Neural progenitor cell (in vitro differentiated cells): Measurements from ENCODE around the gene ULK3. TPM values are rescaled to one million over a fixed set of nuclear protein-coding genes. Genes with fewer than 3 reads are reported as not detected.

ENCODE experiments used
- DNase-seq: peaks from one replicate; pipeline ENCODE4 v3.0.0-alpha.2; 2016; ENCODE audit warnings: low spot score
- H2AFZ ChIP-seq: fragments of 200-600 bp; sonication (generic); replicated peaks from 2 replicates; pipeline ENCODE4 v1.6.1; 2016; ENCODE audit warnings: antibody characterized with exemption
- H3F3A ChIP-seq: fragments of 200-600 bp; sonication (generic); 2 replicates; pipeline ENCODE4 v1.6.1; 2016; ENCODE audit warnings: antibody characterized with exemption, low read depth
- H3K27ac ChIP-seq: fragments of 200-600 bp; sonication (generic); 2 replicates; pipeline ENCODE4 v1.5.1; 2016; ENCODE audit warnings: mild to moderate bottlenecking
- H3K27me3 ChIP-seq: fragments of 200-600 bp; sonication (generic); 2 replicates; pipeline ENCODE4 v1.6.1; 2016; ENCODE audit warnings: mild to moderate bottlenecking, moderate library complexity
- H3K36me3 ChIP-seq: fragments of 200-600 bp; sonication (generic); 2 replicates; pipeline ENCODE4 v1.5.1; 2016
- H3K4me1 ChIP-seq: fragments of 200-600 bp; sonication (generic); 2 replicates; pipeline ENCODE4 v1.6.1; 2016; ENCODE audit warnings: mixed run types
- H3K4me2 ChIP-seq: fragments of 200-600 bp; sonication (generic); 2 replicates; pipeline ENCODE4 v1.6.1; 2016
- H3K4me3 ChIP-seq: fragments of 200-600 bp; sonication (generic); 2 replicates; pipeline ENCODE4 v1.5.1; 2016
- H3K79me2 ChIP-seq: fragments of 200-600 bp; sonication (generic); 2 replicates; pipeline ENCODE4 v1.6.1; 2016; ENCODE audit warnings: low read depth
- H3K9ac ChIP-seq: fragments of 200-600 bp; sonication (generic); 2 replicates; pipeline ENCODE4 v1.6.1; 2016
- H3K9me3 ChIP-seq: fragments of 200-600 bp; sonication (generic); 2 replicates; pipeline ENCODE4 v1.5.1; 2016; ENCODE audit warnings: low read depth
- H4K20me1 ChIP-seq: fragments of 200-600 bp; sonication (generic); 2 replicates; pipeline ENCODE4 v1.6.1; 2016; ENCODE audit warnings: low read depth
- H3K27ac Mint-ChIP-seq: 3 replicates; pipeline ENCODE4 v1.8.0; 2021; ENCODE audit warnings: mixed read lengths
- H3K27me3 Mint-ChIP-seq: 2 replicates; pipeline ENCODE4 v1.8.0; 2022; ENCODE audit warnings: low read depth, mild to moderate bottlenecking, inconsistent platforms, moderate library complexity, mixed read lengths; ENCODE audit not compliant: insufficient read depth
- H3K36me3 Mint-ChIP-seq: 3 replicates; pipeline ENCODE4 v1.8.0; 2021; ENCODE audit warnings: mixed read lengths
- H3K4me1 Mint-ChIP-seq: 3 replicates; pipeline ENCODE4 v1.8.0; 2021; ENCODE audit warnings: mixed read lengths
- H3K4me3 Mint-ChIP-seq: 3 replicates; pipeline ENCODE4 v1.8.0; 2021; ENCODE audit warnings: mild to moderate bottlenecking, moderate library complexity, mixed read lengths
- H3K9me3 Mint-ChIP-seq: 3 replicates; pipeline ENCODE4 v1.8.0; 2020; ENCODE audit warnings: mixed read lengths
- EZH2 ChIP-seq: fragments of 200-600 bp; sonication (generic); IDR thresholded peaks from 2 replicates; pipeline ENCODE4 v1.6.1; 2017; ENCODE audit warnings: antibody characterized with exemption, mild to moderate bottlenecking, moderate library complexity
- EZH2phosphoT487 ChIP-seq: fragments of 200-600 bp; sonication (generic); IDR thresholded peaks from 2 replicates; pipeline ENCODE4 v1.6.1; 2017; ENCODE audit warnings: antibody characterized with exemption
- total RNA-seq: library from RNA; depleted of rRNA; stranded (reverse); fragments of >200 nt; gene quantifications from 2 replicates; pipeline ENCODE4 v1.2.3, GENCODE V29; 2015; ENCODE audit warnings: low replicate concordance
- TF ChIP-seq, protein P1 (sequence below): fragments of 200-600 bp; sonication (generic); IDR thresholded peaks from 2 replicates; pipeline ENCODE4 v1.5.1; 2017; ENCODE audit warnings: antibody characterized with exemption, mild to moderate bottlenecking

Gene ULK3
- total RNA-seq, 1 donor from 2014 or later = 22.7 TPM

DNA sequence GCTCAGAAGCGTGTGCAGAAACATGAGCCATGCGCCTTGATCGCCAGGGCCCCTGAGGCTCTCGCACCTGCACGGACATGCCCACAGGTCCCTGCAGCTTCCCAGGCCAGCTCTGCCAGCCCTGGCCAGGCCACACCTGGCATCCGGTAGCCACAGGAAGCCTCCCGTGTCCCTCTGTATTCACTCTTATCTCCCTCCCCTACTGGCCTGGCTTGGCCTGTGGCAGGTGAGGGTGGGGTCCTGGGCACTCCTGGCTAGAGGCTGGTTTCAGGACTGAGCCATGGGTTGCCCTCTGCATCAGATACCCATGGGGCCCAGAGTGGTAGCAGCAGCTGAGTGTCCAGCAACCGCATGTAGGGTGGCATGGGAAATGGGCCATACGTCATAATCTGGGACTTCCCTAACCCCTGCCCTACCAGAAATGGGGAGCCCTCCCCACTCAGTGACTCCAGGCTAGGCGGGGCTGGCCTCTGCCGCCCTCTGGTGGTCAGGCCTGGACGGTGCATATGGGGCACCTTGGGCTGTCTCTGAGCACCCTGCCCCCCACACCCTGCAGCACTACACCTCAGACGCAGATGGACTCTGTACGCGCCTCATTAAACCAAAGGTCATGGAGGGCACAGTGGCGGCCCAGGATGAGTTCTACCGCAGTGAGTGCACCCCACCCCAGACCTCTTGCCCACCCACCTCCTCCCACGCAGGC is 42.9 kb downstream of the ULK3 start:
- H3K4me3 ChIP-seq = no peak overlapping the region
- H3K9me3 ChIP-seq = no peaks in the 10 kb centered on the region
- H3K27me3 ChIP-seq = no peaks in the 10 kb centered on the region
- H3K36me3 Mint-ChIP-seq = peaks cover 11% of the 10 kb centered on the region
- no peaks in the 10 kb centered on the region for H3K9me3 Mint-ChIP-seq
- H3K4me1 Mint-ChIP-seq = no peaks in the 10 kb centered on the region
- no peak overlapping the region for H3K27ac ChIP-seq
- no peak overlapping the region for H3K4me2 ChIP-seq
- no peak overlapping the region for H3K27ac Mint-ChIP-seq
- H3F3A ChIP-seq = no peaks in the 10 kb centered on the region
- no peak overlapping the region for H3K9ac ChIP-seq
- no peaks in the 10 kb centered on the region for H3K79me2 ChIP-seq
- peak; percentile 68 for DNase-seq
- no peaks in the 10 kb centered on the region for H3K4me1 ChIP-seq
- H2AFZ ChIP-seq = no peak overlapping the region
- no peaks in the 10 kb centered on the region for H3K36me3 ChIP-seq
- no peak overlapping the region for H3K4me3 Mint-ChIP-seq
- peaks cover 54% of the 10 kb centered on the region for H4K20me1 ChIP-seq
- TF ChIP-seq, protein P1, sequence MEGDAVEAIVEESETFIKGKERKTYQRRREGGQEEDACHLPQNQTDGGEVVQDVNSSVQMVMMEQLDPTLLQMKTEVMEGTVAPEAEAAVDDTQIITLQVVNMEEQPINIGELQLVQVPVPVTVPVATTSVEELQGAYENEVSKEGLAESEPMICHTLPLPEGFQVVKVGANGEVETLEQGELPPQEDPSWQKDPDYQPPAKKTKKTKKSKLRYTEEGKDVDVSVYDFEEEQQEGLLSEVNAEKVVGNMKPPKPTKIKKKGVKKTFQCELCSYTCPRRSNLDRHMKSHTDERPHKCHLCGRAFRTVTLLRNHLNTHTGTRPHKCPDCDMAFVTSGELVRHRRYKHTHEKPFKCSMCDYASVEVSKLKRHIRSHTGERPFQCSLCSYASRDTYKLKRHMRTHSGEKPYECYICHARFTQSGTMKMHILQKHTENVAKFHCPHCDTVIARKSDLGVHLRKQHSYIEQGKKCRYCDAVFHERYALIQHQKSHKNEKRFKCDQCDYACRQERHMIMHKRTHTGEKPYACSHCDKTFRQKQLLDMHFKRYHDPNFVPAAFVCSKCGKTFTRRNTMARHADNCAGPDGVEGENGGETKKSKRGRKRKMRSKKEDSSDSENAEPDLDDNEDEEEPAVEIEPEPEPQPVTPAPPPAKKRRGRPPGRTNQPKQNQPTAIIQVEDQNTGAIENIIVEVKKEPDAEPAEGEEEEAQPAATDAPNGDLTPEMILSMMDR = peak; percentile 90
- no peak for TF ChIP-seq EZH2phosphoT487
- peaks cover 2% of the 10 kb centered on the region for H3K27me3 Mint-ChIP-seq

DNA sequence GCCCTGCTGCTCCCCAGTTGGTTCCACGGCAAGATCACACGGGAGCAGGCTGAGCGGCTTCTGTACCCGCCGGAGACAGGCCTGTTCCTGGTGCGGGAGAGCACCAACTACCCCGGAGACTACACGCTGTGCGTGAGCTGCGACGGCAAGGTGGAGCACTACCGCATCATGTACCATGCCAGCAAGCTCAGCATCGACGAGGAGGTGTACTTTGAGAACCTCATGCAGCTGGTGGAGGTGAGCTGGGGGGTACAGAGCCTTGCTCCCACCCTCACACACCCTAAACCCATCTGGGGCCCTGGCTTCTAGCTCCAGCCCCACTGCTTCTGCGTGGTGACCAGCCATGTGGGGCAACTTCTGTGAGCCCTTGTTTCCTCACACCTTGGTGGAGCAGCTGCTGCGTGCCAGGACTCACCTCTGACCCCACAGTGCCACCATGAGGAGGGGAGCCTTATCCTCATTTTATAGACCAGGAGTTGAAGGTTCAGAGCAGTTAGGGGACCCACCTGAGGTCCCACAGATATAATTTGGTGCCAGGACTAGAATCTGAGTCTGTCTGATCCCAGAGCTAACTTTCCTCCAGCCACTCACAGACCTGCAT is 43.6 kb downstream of the ULK3 start:
- Histone ChIP-seq H3K9me3 (no peaks in the 10 kb centered on the region), H3K9ac (no peak overlapping the region), H3K36me3 (no peaks in the 10 kb centered on the region), H3K27ac (no peak overlapping the region), H3K4me3 (no peak overlapping the region), H3K4me1 (no peaks in the 10 kb centered on the region), H3K79me2 (no peaks in the 10 kb centered on the region), H2AFZ (no peak overlapping the region), H3K27me3 (no peaks in the 10 kb centered on the region), H3K4me2 (no peak overlapping the region), H4K20me1 (peaks cover 60% of the 10 kb centered on the region), H3F3A (no peaks in the 10 kb centered on the region)
- Mint-ChIP-seq H3K27me3 (peaks cover 2% of the 10 kb centered on the region), H3K4me1 (no peaks in the 10 kb centered on the region), H3K27ac (peak overlapping the region; percentile 85), H3K4me3 (no peak overlapping the region), H3K36me3 (peaks cover 9% of the 10 kb centered on the region), H3K9me3 (no peaks in the 10 kb centered on the region)
- DNase-seq = no peak
- TF ChIP-seq EZH2 = no peak
- TF ChIP-seq, protein P1 = no peak
- no peak for TF ChIP-seq EZH2phosphoT487

DNA sequence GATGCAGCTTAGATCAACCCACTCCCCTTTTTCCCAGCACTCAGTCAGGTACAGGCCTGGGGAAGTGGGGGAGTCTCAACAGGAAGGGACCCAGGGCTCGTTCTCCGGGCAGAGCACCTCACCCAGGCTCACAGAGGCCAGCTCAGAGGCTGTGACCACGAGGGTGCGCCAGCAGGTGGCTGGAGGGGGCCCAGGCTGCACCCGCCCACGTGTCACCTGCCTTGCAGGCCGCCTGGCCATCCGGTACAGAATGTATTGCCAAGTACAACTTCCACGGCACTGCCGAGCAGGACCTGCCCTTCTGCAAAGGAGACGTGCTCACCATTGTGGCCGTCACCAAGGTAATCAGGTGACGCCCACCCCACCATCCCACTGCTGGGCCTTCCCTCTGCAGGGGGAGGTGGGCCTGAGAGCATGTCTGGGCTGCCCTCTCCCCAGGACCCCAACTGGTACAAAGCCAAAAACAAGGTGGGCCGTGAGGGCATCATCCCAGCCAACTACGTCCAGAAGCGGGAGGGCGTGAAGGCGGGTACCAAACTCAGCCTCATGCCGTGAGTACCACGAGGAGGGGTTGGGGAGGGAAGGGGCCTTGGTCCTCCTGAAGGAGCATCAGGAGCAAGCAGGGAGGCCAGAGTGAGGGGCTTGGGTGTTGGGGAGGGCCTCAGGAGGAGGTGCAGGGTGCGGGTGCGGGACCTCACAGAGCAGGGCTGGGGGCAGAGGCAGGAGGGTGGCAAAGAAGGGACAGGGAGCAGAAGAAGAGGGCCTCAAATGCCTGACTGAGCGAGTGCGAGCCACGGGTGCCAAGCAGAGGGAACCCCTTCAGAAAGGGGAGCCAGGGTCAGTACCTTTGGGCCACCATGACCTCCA is 44.3 kb downstream of the ULK3 start:
- H3K27ac Mint-ChIP-seq = peak overlapping the region; percentile 85
- Histone ChIP-seq H4K20me1 (peaks cover 66% of the 10 kb centered on the region), H3K9me3 (no peaks in the 10 kb centered on the region), H3K27ac (no peak overlapping the region), H3K4me1 (no peaks in the 10 kb centered on the region), H3K36me3 (no peaks in the 10 kb centered on the region), H3K9ac (no peak overlapping the region), H2AFZ (no peak overlapping the region), H3F3A (no peaks in the 10 kb centered on the region), H3K4me2 (no peak overlapping the region), H3K27me3 (no peaks in the 10 kb centered on the region), H3K79me2 (peaks cover 2% of the 10 kb centered on the region), H3K4me3 (no peak overlapping the region)
- TF ChIP-seq EZH2phosphoT487 (no peak), EZH2 (no peak)
- TF ChIP-seq, protein P1 = no peak
- H3K36me3 Mint-ChIP-seq = peaks cover 2% of the 10 kb centered on the region
- H3K4me3 Mint-ChIP-seq = no peak overlapping the region
- DNase-seq = no peak
- no peaks in the 10 kb centered on the region for H3K9me3 Mint-ChIP-seq
- H3K4me1 Mint-ChIP-seq = no peaks in the 10 kb centered on the region
- H3K27me3 Mint-ChIP-seq = peaks cover 2% of the 10 kb centered on the region
